ENCODE measurements around the gene C19orf33.

C19orf33 gene

GRCh38 chr19:38308006-38308766 lies 4.1 kb downstream of the C19orf33 start:
- no peak for DNase-seq

DNA sequence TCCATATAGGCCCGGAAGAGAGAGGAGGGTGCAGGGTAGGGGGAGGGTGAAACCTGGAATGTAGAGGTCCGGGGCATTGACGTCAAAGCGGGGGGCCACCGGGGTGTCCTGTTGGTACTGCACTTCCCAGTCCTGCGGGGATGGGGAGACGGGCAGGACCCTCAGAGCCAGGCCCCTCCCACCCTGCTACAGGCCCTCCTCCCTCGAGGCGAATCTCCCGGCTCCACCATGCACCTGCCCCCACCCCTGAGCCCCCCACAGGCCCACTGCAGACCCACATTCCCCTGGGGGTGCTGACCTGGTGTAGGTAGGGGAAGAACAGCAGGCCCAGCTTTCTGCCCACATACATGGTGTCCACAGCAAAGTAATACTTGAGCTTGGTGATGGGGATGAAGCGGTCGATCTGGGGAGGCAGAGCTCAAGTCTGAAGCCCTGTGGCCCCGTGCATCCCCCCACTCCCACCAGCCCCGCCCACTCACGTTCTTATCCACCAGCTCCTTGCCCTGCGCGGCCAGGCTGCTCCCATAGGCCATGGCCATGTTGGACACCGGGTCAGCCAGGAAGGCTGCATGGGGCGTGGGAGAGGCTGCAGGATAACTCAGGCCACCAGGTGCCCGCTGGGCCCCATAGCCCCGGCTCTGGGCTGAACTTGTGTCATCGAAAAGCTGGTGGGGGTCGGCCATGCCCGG lies 5.0 kb downstream of the C19orf33 start:
- DNase-seq: no peak

- DNase-seq: no peak
Observed at GRCh38 chr19:38309615-38310278, 5.7 kb downstream of the C19orf33 start.

DNA sequence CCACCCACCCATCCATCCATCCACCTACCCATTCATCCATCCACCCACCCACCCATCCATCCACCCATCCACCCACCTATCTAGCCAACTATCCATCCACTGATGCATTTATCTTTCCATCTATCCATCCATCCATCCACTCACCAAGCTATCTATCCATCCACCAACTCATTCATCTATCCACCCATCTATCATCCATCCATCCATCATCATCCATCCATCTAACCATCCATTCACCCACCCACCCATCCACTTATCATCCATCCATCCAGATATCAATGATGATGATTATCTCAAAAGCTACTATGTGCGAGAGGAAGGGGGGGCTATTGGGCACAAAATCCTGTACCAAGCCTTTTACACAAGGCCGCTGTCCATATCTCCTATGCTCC lies 6.2 kb downstream of the C19orf33 start:
- DNase-seq: no peak

- DNase-seq: no peak
Observed at GRCh38 chr19:38310986-38311385, 6.9 kb downstream of the C19orf33 start.

DNA sequence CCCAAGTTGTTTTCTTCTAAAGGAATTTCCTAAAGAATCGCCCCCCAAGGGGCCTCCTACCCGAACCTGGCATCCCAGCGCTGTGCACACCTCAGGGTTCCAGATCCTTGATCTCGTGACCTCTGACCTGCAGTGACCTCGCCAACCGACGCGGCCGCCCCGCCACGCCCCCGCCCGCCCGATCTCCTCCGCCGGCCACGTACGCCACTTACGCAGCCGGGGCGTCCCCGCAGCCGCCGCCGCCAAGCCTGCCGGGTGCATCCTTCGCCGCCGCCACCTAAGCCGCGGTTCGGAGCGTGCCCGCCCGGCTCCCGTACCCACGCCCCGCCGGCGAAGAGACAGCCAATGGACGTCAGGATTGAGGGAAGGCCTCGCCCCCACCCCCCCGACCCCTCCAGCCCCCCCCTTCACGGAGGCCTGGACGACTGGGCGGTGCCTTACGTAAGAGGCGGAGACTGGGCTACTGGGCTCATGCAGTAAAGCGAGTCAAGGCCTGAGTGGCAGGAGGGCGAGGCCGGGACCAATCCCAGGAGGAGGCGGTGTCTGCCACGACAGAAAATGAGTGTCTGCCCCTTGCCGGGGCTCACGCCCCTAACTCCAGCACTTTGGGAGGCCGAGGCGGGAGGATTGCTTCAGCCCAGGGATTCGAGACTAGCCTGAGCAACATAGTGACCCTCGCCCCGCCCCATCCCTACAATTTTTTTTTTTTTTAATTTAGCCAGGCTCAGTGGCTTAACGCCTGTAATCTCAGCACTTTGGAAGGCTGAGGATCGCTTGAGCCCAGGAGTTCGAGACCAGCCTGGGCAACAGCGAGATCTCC lies 11.8 kb downstream of the C19orf33 start, which contains the start of gene YIF1B:
Gene YIF1B, minus strand, starts transcription at position 291 of the 820 bp plus-strand sequence. Its CDS starts 30 bp downstream, at position 261.
- DNase-seq: peak; percentile 55 to 99 (median 96)

- DNase-seq: no peak
Observed at GRCh38 chr19:38316477-38317067, 12.5 kb downstream of the C19orf33 start.

DNA sequence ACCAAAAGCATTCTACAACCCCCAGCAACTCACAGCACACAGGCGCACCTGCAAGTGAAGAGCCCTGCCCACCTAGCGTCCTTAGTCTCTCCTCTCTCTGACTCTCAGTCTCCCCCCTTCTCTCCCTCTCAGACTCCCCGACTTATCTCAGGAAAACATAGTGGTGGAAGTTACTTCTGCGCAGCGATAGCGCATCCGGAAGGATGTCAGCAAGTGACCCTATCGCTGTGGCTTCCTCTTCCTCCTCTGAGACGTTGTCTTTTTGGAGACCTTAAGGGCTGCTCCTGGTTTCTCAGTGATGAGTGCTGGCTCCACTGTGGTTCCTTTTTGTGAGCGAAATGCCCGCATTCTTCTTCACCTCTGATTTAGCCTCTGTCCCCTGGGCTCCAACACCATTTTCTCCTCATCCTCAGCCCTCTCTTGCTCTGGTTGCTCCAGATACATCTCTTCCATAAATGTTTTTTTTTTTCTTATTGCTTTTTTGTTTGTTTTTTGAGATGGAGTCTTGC lies 13.1 kb downstream of the C19orf33 start:
- DNase-seq: peak in 5 of 56 donors; percentile 5 to 30 (median 8)

- peak in 6 of 56 donors; percentile 6 to 29 (median 15) for DNase-seq
Observed at GRCh38 chr19:38318660-38319059, 14.6 kb downstream of the C19orf33 start.

GRCh38 chr19:38319421-38320258 lies 15.6 kb downstream of the C19orf33 start, which contains the start of gene KCNK6:
Gene KCNK6 (plus strand): TSS chr19:38319845. CDS start chr19:38319951, 106 bp downstream.
- peak in 16 of 56 donors; percentile 3 to 42 (median 24) for DNase-seq

GRCh38 chr19:38320969-38321339 lies 16.9 kb downstream of the C19orf33 start:
- no peak for DNase-seq

GRCh38 chr19:38321646-38322196 lies 17.7 kb downstream of the C19orf33 start:
- DNase-seq: peak in 3 of 56 donors; percentile 9

DNA sequence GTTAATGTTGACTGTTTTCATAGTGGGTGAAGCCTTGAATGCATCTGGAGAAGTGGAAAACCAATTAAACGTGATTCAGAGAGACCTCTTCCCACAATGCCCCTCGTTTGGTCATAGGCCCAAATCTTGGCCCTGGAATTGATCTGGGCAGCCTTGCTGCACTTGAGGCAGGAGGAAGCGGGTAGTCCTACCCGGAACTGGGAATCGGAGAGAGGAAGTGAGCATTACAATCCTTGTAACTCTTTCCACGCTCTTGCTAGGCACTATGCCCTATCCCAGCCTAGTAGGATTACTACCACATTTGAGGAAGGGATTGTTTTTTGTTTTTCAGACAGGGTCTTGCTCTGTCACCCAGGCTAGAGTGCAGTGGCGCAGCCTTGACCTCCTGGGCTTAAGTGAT lies 19.2 kb downstream of the C19orf33 start:
- DNase-seq: peak in 1 of 56 donors; percentile 8

GRCh38 chr19:38324431-38324830 lies 20.4 kb downstream of the C19orf33 start:
- DNase-seq: no peak

- DNase-seq: no peak
Observed at GRCh38 chr19:38326591-38326990, 22.5 kb downstream of the C19orf33 start.

GRCh38 chr19:38329651-38330050 lies 25.6 kb downstream of the C19orf33 start:
- no peak for DNase-seq

GRCh38 chr19:38331728-38332127 lies 27.7 kb downstream of the C19orf33 start:
- DNase-seq: no peak

GRCh38 chr19:38333245-38333644 lies 29.2 kb downstream of the C19orf33 start:
- DNase-seq: no peak
